HepG2 (cell line): ENCODE data around the gene MGAT2. TPM values are rescaled to one million over a fixed set of nuclear protein-coding genes. Genes with fewer than 3 reads are reported as not detected.

Source experiments
- polyA plus RNA-seq, 8 experiments: library from polyadenylated mRNA; depleted of rRNA in 3 of 8; stranded (reverse) in 7 of 8; unstranded in 1 of 8; fragments of >200 nt; fragmentation: Illumina TruSeq in 4 of 8; extraction: Trizol in 4 of 8; gene quantifications; 2 replicates each; pipeline versions ENCODE4 v1.2.1 to v1.2.3, GENCODE V29; 2011 to 2016; ENCODE audit warnings: low read depth in 4 of 8, missing spikeins in 1 of 8, mixed read lengths in 1 of 8; ENCODE audit not compliant: insufficient read depth in 1 of 8
- small RNA-seq, 3 experiments: library from RNA; depleted of rRNA; stranded (forward); fragments of <200 nt; gene quantifications; one replicate each; pipeline ENCODE3, GENCODE V24; 2012; ENCODE audit warnings: low read depth in 2 of 3, low replicate concordance in 1 of 3; ENCODE audit not compliant: insufficient read length in 3 of 3, insufficient read depth in 2 of 3
- total RNA-seq, 5 experiments: library from RNA; depleted of rRNA; stranded (reverse); fragments of >200 nt; fragmentation: Illumina TruSeq; extraction: Trizol; gene quantifications; 2 replicates each; pipeline ENCODE4 v1.2.3, GENCODE V29; 2016; ENCODE audit warnings: low read depth in 1 of 5

MGAT2 gene
- total and polyA plus RNA-seq, 2 of the 13 experiments (the other 11 are each of a cell fraction or from before 2014, with no cell fraction given): 12.9 to 51.9 TPM

Small RNA genes lying within 50 kb of the gene (small RNA-seq; reads per million reads assigned to genes)
- gene AL139099.3 (0 reads per million in 3 experiments), gene AL139099.4 (0 reads per million in 3 experiments), gene RF00019 (0 reads per million in 3 experiments)

Other genes starting within 250 kb of the MGAT2 start
- gene RPS29, start 34.4 kb upstream of the MGAT2 start, total RNA-seq (2016; rRNA removed; fragmentation: Illumina TruSeq; extraction: Trizol): 3,901 and 4,303 TPM in 2 replicates
- 7,896 and 8,215 TPM in 2 replicates for gene RPS29, start 34.4 kb upstream of the MGAT2 start, polyA plus RNA-seq (2011; rRNA removed)
- 36.2 and 49.8 TPM in 2 replicates for gene LRR1, start 21.9 kb upstream of the MGAT2 start, total RNA-seq (2016; rRNA removed; fragmentation: Illumina TruSeq; extraction: Trizol)
- gene LRR1, start 21.9 kb upstream of the MGAT2 start, polyA plus RNA-seq (2011; rRNA removed): 3.9 and 7.0 TPM in 2 replicates
- 294 and 383 TPM in 2 replicates for gene RPL36AL, start 173 bp upstream of the MGAT2 start, total RNA-seq (2016; rRNA removed; fragmentation: Illumina TruSeq; extraction: Trizol)
- gene RPL36AL, start 173 bp upstream of the MGAT2 start, polyA plus RNA-seq (2011; rRNA removed): 84.2 and 90.0 TPM in 2 replicates
- 13.6 and 17.9 TPM in 2 replicates for gene DNAAF2, start 14.4 kb downstream of the MGAT2 start, total RNA-seq (2016; rRNA removed; fragmentation: Illumina TruSeq; extraction: Trizol)
- gene DNAAF2, start 14.4 kb downstream of the MGAT2 start, polyA plus RNA-seq (2011; rRNA removed): 6.1 TPM in 2 replicates
- 37.0 and 41.3 TPM in 2 replicates for gene POLE2, start 67.4 kb downstream of the MGAT2 start, total RNA-seq (2016; rRNA removed; fragmentation: Illumina TruSeq; extraction: Trizol)
- gene POLE2, start 67.4 kb downstream of the MGAT2 start, polyA plus RNA-seq (2011; rRNA removed): 9.7 and 16.6 TPM in 2 replicates
- 0.11 TPM in 1 of 2 replicates, not detected in the other for gene KLHDC1, start 72.3 kb downstream of the MGAT2 start, total RNA-seq (2016; rRNA removed; fragmentation: Illumina TruSeq; extraction: Trizol)
- 0.08 TPM in 1 of 2 replicates, not detected in the other for gene KLHDC1, start 72.3 kb downstream of the MGAT2 start, polyA plus RNA-seq (2011; rRNA removed)
- gene KLHDC2, start 147.4 kb downstream of the MGAT2 start, total RNA-seq (2016; rRNA removed; fragmentation: Illumina TruSeq; extraction: Trizol): 80.3 and 95.5 TPM in 2 replicates
- 139 and 170 TPM in 2 replicates for gene KLHDC2, start 147.4 kb downstream of the MGAT2 start, polyA plus RNA-seq (2011; rRNA removed)
- gene NEMF, start 232.0 kb downstream of the MGAT2 start, total RNA-seq (2016; rRNA removed; fragmentation: Illumina TruSeq; extraction: Trizol): 57.9 and 62.5 TPM in 2 replicates
- gene NEMF, start 232.0 kb downstream of the MGAT2 start, polyA plus RNA-seq (2011; rRNA removed): 19.9 and 21.3 TPM in 2 replicates